Suprapubic skin (tissue), 2 donors: ENCODE results near the gene PSMG1.

Source experiments
- EP300 ChIP-seq: sonication (generic); formaldehyde crosslinking; IDR thresholded peaks from one replicate; pipeline ENCODE4 v1.6.1; 2017; ENCODE audit warnings: antibody characterized with exemption
- POLR2A ChIP-seq, 2 donors: fragments of 450-650 bp; IDR thresholded peaks; one replicate each; pipeline ENCODE4 v1.6.1; 2017; ENCODE audit warnings: antibody characterized with exemption in 2 of 2, mild to moderate bottlenecking in 2 of 2, moderate library complexity in 2 of 2

DNA sequence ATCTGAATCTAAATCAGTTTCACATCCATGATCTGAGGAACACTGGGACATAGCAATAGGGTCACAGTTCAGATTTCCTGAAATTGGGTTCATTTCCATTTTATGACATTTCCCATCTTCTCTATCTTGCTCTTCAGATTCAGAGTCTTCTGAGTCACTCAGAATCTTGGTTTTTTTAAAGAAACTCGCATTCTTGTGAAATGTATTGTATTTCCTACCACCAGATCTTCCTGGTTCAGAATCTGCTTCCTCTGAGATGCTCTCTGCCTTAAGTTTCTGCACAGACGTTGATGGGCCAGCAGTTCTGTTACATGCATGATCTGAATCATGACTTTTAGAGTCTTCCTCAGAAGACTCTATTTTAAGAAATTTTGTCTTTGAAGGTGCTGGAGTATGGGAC, 15.5 kb upstream of the PSMG1 start:
- TF ChIP-seq POLR2A (IDR thresholded peaks at IDR 0.05) = no peak
- TF ChIP-seq EP300 = no peak
